ENCODE results near the gene CDH13.

CDH13 gene

GRCh38 chr16:82855471-82855870 lies 228.7 kb downstream of the CDH13 start:
- no peak for DNase-seq

- no peak for DNase-seq
These were observed 231.1 kb downstream of the CDH13 start for GRCh38 chr16:82857693-82858365.

- DNase-seq, result no peak
These were observed 232.9 kb downstream of the CDH13 start for GRCh38 chr16:82859662-82860061.

DNA sequence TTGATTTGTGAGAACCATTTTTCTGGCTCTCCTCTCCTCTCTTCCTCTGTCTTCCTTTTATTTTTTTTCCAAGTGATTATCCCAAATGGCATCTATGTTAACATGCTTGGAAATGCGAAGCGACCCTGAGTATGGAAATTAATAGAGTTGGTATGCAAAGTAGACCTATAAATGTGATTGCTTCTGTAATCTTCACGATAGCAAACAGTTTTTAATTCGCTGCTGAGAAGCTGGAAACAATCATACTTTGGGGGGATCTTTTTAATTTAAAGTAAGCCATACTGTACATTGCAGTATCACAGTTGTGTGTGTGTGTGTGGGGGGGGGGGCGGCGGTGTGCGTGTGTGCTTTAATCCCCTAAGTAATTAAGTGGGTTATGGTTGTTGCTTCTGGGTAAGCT lies 233.3 kb downstream of the CDH13 start:
- no peak for DNase-seq

DNA sequence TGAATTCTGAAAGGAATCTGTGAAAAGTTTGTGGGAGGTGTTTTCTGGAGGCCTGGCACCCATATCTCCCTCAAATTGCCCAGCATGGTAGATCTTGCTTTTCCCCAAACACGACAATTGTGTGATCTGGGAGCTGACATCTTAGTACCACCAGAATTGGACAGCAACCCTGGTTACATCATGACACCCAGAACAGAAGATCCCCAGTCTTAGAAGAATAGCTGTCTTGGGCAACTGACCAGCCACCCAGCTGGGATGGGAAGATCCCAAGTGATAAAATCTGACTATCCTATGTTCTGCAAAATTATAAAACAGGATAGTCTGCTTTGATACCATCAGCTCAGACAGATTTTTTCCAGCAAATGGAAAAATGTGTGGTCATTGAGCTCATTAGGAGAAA lies 235.3 kb downstream of the CDH13 start:
- DNase-seq, result no peak

- no peak for DNase-seq
These were observed 237.7 kb downstream of the CDH13 start for GRCh38 chr16:82864332-82865040.

DNA sequence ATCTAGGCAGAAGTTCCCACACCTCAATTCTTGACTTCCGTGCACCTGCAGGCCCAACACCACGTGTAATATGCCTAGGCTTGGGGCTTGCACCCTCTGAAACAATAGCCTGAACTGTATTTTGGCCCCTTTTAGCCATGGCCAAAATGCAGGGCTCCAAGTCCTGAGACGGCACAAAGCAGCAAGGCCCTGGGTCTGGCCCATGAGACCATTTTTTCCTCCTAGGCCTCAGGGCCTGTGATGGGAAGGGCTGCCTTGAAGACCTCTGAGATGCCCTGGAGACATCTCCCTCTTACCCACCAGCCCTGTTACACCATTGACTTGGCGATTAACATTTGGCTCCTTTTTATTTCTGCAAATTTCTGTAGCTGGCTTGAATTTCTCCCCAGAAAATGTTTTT lies 238.6 kb downstream of the CDH13 start:
- no peak for DNase-seq

DNA sequence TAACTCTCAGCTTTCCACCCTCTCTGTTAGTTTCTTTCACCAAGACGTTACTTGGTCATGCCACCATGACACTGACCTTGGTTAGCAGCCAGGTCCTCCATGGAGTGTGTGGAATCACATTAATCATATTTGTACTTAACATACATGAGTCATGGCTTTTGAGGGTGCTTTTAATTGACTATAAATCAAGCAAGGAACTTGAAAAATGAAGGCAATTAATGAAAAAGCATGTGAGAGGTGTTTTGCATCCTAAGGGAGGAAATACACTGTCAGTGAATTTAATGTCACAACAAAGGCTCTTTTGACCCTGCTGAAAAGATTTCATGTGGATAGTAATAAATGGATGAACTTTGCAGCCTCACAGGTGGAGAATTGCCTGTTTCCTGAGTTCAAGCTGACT lies 240.7 kb downstream of the CDH13 start:
- no peak for DNase-seq

DNA sequence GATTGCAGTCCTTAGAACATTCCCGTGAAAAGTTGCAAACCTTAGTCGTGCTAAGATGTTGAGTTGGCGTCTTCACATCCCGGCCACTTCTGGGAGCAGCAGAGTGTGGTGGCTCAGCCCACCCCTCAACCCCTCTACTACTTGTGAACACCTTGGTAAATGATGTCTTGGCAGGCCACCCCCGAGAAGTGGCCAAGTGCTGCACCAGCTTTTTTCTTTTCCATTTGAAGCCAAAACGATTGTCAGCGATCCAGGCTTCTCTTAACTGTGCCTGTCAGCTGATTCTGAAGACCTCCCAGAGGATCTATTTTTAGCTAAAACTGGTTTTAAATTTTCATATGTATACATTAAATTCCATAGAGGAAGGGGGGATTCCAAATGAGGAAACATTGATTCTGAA lies 247.5 kb downstream of the CDH13 start:
- no peak for DNase-seq

DNA sequence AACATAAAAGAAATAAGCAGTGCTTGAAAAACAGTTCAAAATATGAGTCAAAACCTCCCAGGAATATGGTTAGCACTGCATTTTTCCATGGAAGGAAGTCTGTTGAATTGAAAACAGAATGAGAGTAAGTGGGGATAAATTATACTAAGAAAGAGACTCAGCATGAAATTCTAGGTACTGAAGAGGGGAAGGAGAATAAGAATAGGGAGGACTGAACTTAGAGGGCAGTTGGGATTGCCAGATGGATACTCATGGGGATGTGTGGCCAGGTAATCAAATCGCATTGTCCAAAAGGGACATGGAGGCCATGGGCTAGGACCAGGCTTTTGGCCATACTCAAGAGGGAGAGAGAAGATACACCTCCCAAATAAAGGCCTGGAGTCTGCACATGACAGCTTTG lies 247.9 kb downstream of the CDH13 start:
- DNase-seq, result no peak

DNA sequence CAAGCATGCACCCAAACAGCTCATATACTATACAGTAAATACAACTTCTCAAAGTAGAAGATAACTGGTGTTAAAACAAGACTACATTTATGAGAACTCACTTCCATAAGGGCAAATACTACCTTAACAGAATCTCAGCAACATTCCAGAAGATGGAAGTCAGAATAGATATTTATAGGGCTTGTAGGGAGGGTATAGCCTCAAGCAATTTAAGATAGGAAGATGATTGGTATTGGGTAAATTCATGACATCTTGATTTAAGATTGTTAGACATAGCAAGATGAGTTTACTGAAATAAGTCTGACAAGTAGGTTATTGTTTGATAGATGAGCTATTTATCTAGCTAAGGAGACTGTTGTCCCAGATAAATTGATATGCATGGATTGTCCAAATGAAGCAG lies 250.2 kb downstream of the CDH13 start:
- no peak for DNase-seq

GRCh38 chr16:82878466-82878865 lies 251.7 kb downstream of the CDH13 start:
- no peak for DNase-seq

DNA sequence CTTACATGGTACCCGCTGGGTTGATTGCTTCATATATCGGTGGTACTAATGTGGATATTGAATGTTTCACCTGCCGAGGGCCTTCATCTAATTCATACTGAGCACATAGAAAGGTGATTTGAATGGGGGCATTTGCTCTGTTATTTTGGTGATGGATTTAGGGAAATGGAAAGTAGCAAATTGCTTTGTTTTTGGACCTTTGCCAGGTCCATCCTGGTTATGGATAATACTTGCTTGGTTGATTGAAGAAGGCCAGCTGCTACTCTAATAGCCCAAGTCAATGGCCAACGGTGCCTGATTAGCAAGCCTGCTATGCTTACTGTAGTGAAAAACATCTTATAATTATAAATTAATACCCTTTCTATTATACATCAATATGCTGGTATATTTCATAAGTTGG lies 253.6 kb downstream of the CDH13 start:
- DNase-seq, result no peak

- no peak for DNase-seq
These were observed 254.7 kb downstream of the CDH13 start for GRCh38 chr16:82881516-82881915.

GRCh38 chr16:82882226-82882625 lies 255.5 kb downstream of the CDH13 start:
- no peak for DNase-seq

DNA sequence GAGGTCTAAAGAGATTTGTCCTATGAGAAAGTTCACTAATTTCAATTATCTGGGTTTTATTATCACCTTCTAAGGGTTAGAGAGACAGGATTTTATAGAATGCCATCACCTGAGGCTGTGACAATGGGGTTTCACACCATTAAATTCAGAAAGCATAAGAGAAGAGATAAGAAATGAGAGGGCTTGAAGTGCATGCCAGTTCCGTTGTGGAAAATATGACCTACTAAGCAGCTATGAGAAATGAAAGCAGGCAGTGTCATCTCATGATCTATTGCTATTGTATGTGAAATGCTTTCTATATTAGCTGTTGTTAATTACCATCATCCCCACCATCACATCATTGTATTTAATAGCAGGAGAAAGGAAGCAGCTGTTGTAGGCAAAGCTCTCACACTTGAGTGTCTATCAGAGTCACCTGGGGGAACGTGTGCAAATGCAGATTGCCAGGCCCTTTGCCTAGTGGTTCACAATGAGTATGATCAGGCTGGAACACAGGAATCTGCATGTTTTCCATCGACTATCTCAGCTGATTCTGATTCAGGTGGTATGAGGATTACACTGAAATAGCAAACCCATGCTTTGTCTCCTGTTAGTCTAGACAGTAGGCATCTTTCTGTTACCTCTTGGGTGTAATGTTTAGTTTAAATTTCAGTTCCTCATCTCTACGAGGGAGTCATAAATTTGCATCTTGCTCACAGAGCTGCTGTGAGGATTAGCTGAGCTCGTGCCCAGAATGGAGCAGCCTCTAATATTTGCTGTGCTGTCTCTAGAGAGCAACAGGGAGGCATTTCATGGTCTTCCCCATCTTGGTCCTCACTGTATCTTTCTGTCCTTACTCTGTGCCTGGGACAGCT lies 256.4 kb downstream of the CDH13 start:
- DNase-seq, result no peak

- DNase-seq, result no peak
These were observed 257.6 kb downstream of the CDH13 start for GRCh38 chr16:82884320-82884898.

DNA sequence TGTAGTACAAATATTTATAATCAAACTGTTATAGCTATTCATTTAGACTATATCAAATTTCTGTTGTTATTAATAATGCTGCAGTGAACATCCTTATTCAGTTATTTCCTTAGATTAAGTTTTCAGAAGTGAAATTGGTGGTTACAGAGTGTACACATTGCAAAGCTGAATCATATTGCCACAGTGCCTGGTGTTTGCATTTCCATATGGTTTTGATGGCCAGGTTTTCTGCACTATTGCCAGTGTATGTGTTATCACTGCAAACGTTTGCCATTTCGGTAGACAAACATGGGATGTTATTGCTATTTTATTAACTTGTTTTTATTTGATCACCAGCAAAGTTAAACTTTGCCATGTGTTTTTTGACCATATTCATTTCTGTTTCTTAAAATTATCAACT lies 259.4 kb downstream of the CDH13 start:
- no peak for DNase-seq

DNA sequence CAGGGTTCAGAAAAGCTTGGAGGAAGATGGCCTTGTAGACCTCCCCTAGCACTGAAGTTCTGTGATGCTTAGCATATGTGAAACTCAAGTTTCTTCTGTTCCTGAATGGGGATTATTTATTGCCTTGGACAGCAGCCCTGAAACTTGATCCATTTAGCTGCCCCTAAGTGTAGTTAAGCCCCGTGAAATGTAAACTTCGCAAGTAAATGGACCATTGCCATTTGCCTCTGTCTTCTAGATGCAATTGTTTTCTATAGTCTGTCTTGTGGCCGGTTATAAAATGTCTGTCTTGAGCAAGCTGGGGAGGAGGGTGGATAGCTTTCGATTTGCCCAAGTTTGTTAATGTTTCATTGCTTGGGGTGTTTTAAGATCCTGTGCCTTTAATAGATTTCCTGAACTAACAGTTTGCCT lies 261.8 kb downstream of the CDH13 start:
- no peak for DNase-seq

DNA sequence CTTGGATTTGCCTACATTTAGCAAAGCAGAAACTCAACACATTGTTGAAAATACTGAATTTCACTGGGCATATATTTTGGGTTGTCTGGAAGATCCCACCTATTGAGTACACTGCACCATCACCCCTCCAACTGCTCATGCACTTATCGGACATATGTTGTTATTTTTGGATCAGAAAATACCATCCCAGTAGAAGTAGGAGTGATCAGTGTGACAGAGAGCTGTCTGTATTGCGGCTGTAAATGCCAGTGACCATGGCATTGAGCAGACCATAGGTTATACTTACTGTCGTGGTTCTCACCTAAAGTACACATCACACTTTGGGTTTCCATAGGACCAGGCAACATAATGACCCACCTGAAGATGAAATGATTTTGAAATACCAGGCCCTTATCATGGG lies 264.7 kb downstream of the CDH13 start:
- no peak for DNase-seq

DNA sequence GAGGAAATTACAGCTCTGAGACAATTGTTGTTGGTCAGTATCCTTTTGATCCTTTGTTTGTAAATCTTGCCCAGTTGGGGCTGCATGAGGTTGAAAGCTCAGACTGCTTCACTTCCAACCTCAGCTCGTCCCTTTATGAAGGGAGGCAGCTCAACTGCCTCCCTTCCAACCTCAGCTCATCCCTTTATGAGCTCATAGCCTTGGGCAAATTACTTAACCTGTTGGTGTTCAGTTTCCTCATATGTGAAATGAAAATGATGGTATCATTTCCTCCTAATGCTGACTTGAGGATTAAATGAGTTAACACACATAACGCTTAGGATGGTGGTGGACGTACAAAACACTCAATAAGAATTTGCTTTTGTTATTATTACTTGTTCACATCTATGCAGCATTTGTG lies 265.1 kb downstream of the CDH13 start:
- DNase-seq, result no peak

GRCh38 chr16:82892324-82892723 lies 265.6 kb downstream of the CDH13 start:
- DNase-seq, result no peak

DNA sequence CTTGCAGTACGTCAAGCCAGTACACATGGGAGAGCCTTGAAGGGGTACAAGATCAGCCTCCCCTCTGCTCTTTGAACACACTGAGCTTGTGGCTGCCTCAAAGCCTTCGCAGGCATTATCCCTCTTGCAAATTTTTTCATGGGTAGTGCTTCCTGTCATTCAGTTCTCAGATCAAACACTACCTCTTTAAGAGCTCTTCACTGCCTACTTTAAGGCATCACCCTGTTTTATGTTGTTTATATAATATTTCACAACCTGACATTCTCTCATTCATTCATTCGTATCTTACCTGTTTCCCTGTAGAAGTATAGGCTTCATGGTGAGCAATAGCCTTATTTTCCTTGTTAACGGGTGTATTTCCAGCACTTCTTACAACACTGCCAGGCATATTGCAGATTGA lies 269.1 kb downstream of the CDH13 start:
- DNase-seq, result no peak

- no peak for DNase-seq
These were observed 272.2 kb downstream of the CDH13 start for GRCh38 chr16:82899006-82899405.

Data from activated CD4-positive, alpha-beta T cell treated with anti-CD3 and anti-CD28 coated beads, Interleukin-2, amount 50 U/mL, for 16 hours (primary cell).